ENCODE measurements around the gene GLTP.

Gene GLTP

GRCh38 chr12:109844983-109845823, 35.1 kb downstream of the GLTP start:
- DNase-seq (ENCODE audit: low spot score): peak; percentile 27
- no peak for FAIRE-seq

- no peak for DNase-seq (ENCODE audit: low spot score)
- FAIRE-seq: no peak
Observed at GRCh38 chr12:109844091-109844490, 36.2 kb downstream of the GLTP start.

DNA sequence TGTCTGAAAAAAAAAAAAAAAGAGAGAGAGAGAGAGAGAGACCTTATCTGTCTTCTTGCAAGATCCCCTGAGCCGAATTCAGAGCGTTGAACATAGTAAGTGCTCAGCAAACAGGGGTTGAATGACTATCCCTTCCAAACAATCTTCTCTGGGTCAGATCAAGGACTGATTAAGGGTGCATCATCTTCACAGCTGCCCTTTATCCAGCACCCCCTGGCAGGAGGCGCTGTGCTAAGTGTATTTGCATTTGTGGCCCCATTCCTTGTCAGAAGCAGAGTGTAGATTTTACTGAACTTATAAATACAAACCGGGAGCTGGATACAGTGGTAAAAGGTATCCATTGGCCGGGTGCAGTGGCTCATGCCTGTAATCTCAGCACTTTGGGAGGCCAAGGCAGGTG, 38.3 kb downstream of the GLTP start:
- DNase-seq (ENCODE audit: low spot score) (no peak), FAIRE-seq (no peak)

DNA sequence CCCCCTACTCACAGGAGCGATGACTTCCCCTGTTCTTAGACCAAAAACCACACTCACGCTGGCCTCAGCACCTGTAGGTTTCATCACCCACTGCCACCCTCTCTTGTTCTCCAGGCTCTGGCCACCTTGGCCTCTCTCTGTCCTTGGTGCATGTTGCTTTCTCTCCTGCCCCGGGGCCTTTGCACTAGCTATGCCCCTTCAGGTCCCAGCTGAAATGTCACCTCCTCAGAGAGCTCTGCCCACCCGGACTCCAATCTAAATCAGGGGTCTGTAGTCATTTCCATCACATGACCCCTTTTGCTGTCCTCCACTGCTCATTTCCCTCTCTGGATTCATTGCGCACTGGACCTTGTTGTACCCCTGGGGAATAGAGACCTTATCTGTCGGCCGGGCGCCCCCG, 39.0 kb downstream of the GLTP start:
- no peak for FAIRE-seq
- no peak for DNase-seq (ENCODE audit: low spot score)

- DNase-seq (ENCODE audit: low spot score) (no peak), FAIRE-seq (no peak)
Observed at GRCh38 chr12:109840305-109841074, 39.9 kb downstream of the GLTP start.

DNA sequence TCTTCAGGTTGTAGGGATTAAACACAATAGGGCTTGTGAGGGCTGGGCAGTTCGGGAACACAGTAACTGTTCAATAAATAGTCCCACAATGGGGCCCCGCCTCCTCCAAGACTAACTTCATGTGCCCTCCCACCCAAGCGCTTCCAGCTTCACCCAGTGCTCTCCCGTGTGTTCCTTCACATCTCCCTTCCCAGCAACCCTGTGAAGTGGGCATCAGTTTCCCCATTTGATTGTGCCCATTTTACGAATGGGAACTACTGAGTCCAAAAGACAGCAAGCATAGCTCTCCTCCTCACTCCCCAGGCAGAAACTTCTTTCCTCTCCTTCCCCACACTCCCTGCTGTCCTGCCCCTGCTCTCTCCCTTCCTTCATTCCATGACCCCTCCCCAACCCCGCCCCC, 40.9 kb downstream of the GLTP start:
- DNase-seq (ENCODE audit: low spot score) (no peak), FAIRE-seq (no peak)

- no peak for FAIRE-seq
- no peak for DNase-seq (ENCODE audit: low spot score)
Observed at GRCh38 chr12:109836916-109837315, 43.4 kb downstream of the GLTP start.

- FAIRE-seq: no peak
- DNase-seq (ENCODE audit: low spot score): no peak
Observed at GRCh38 chr12:109835827-109836226, 44.5 kb downstream of the GLTP start.

- DNase-seq (ENCODE audit: low spot score) (no peak), FAIRE-seq (no peak)
Observed at GRCh38 chr12:109833307-109834189, 46.8 kb downstream of the GLTP start, which contains the start of gene TRPV4. Gene TRPV4, minus strand, starts transcription at chr12:109833398. Its CDS starts 18,602 bp downstream, at chr12:109814796.

GRCh38 chr12:109832541-109833306, 47.6 kb downstream of the GLTP start:
- DNase-seq (ENCODE audit: low spot score): no peak
- no peak for FAIRE-seq

DNA sequence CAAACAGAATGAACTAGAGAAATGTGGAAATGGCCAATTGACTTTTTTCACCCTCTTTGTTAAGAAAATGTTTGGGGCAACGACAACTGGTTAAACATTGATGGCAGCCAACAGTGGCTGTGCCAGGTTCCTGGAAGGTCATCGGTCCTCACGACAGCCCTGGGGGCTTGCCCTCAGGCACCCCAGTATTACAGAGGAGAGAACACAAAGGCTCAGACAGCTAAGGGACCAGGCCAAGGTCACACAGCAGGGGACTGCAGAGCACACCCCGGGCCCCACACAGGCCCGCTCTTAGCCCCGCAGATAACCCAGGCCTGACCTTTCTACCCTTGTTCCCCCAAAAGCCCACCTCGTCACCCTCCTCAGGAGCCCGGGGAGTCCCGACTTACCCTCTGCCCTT, 48.4 kb downstream of the GLTP start:
- FAIRE-seq (no peak), DNase-seq (ENCODE audit: low spot score) (no peak)

- FAIRE-seq (no peak), DNase-seq (ENCODE audit: low spot score) (no peak)
Observed at GRCh38 chr12:109831365-109831764, 49.0 kb downstream of the GLTP start.

- no peak for DNase-seq (ENCODE audit: low spot score)
- FAIRE-seq: no peak
Observed at GRCh38 chr12:109830718-109831117, 49.6 kb downstream of the GLTP start.

DNA sequence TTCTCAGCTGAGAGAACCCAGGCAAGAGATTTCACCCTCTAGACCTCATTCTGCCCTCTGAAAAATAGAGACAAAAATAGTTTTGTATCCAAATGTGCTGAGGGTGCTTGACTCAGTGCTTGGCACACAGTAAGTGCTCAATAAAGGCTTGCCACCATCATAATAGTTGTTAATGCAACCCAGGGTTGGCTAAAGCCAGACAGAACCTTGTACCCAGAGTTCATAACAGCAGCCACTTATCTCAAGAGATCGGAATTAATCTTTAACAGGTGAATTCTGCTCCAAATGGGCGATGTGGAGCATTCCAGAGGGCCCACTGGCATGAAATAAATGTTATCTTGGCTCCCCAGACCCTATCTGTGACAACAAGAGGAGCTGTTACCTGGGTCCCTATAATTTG, 50.1 kb downstream of the GLTP start:
- DNase-seq (ENCODE audit: low spot score) (no peak), FAIRE-seq (no peak)

- no peak for FAIRE-seq
- no peak for DNase-seq (ENCODE audit: low spot score)
Observed at GRCh38 chr12:109829667-109830066, 50.7 kb downstream of the GLTP start.

GRCh38 chr12:109828754-109829511, 51.4 kb downstream of the GLTP start:
- no peak for DNase-seq (ENCODE audit: low spot score)
- FAIRE-seq: no peak

DNA sequence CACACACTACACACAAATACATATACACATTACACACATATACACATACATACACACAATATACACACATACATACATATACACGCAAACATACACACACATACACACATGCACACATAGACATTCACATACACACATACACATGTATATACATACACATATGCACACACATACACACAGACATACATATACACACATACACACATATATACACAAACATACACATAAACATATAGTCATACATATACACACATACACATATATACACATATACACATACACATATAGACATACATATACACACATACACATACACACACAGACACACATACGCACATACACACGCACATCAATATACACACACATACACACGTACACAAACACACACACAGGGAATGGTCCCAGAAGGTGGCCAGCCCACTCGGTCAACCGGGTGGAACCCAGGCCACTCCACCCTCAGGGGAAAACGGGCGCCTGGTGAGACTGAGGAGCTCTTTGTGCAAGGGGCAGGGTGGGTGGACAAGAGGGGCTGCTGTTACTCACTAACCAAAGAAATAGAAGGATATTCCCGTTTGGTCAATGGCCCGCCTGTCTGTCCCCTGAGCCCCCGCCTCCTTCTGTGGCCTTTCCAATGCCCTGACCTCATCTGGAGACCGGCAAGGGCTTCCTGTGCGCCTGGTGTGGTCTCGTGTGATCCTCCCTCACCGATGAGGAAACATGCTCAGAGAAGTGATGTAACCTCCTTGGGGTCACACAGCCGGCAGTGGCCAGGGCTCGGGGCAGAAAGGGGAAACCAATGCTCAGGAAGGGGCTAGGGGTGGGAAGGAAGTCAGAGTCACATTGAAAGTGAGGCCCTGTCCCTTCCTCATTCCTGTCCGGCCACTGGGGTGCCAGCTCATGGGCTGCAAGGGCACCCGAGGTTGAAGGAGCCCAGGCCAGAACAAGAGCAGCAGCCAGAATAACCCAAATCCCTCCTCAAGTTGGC, 52.5 kb downstream of the GLTP start:
- no peak for DNase-seq (ENCODE audit: low spot score)

GRCh38 chr12:109827080-109827479, 53.3 kb downstream of the GLTP start:
- FAIRE-seq (no peak), DNase-seq (ENCODE audit: low spot score) (no peak)

More for the DNA sequence above, 52.5 kb downstream of the GLTP start:
- no peak for FAIRE-seq

DNA sequence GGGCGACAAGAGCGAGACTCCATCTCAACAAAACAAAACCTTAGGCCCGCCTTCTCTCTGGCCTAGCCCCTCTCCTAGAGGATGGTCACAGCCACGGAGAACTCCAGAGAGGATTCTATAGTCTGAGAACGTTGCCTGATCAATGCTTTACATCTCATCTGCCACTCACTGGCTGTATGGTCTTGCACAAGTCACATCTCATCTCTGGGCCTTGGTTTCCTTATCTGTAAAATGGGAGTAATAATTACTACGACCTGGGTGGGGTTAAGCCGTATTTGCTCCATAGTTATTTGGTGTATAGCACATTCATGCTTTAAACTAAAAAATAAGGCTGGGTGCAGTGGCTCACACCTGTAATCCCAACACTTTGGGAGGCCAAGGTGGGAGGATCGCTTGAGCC, 55.6 kb downstream of the GLTP start:
- DNase-seq (ENCODE audit: low spot score) (no peak), FAIRE-seq (no peak)

Data from RCC 7860 (cell line).